Caki2 (cell line): ENCODE results near the gene FNDC3B. TPM values are rescaled to one million over a fixed set of nuclear protein-coding genes. Genes with fewer than 3 reads are reported as not detected.

Experiments used
- DNase-seq: peaks from one replicate; pipeline ENCODE4 v3.0.0-alpha.2; 2015; ENCODE audit warnings: low read depth
- in situ Hi-C: cut with HindIII; loops from 2 replicates; pipeline ENCODE4 v1.10.0; 2016; ENCODE audit warnings: low sequenced_read_pairs, low pct_unique_long_range_greater_than_20kb, mixed read lengths
- total RNA-seq: library from RNA; depleted of rRNA; stranded (reverse); fragments of >200 nt; shearing (Covaris generic); gene quantifications from 2 replicates; pipeline ENCODE4 v1.2.3, GENCODE V29; 2014; ENCODE audit warnings: low replicate concordance

The FNDC3B gene
- total RNA-seq, 1 experiment from 2014 or later, result 77.7 TPM

DNA sequence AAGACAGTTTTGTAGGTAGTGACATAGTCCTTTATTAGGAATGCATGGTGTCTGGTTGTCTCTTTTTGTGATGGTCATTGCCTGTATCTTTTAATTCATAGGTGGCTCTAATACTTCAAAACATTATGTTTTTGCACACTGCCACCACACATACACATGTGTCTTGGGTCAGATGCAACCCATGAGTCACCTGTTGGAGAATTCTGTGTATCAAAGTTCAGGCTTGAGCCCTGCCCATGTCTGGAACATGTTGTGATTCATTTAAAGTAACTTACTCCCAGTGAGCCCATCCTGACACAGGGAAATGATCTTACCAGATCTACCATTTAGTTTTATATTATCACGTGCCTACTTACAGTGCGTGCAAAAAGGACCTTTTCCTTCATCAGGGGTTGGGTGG, 266.2 kb downstream of the FNDC3B start:
- in situ Hi-C loops, result no loop called here
- DNase-seq, result peak; percentile 62

DNA sequence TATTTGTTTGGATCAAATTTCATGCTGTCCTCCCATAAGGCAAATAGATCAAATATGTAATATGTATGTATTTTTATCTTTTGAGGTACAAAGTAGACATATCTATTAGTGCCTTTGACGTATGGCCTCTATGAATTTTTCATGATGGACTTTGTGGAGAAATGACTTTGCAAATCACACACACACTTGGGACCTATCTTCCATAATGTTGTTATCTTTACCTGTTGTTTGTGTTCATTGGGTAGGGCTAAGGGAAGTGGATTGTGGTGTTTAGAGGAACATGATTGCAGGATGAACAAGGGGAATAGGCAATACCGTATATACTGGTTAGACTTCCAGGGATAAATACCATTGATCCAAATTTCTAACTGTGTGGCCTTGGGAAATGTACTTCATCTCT, 266.6 kb downstream of the FNDC3B start:
- DNase-seq, result no peak
- in situ Hi-C loops, result no loop called here

DNA sequence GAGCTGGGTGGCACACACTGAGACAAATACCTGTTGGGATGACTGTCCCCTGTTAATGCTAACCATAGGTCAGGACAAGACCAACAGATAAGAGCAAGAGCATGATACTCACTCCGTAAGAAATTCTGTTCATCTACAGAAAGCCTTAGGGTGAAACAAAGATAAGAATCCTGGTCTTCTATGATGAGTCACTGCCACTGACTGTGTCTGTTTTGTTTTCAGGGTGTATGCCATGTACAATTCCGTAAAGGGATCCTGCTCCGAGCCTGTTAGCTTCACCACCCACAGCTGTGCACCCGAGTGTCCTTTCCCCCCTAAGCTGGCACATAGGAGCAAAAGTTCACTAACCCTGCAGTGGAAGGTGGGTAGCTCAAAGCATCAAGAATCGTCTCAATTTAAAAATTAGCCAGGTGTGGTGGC, 267.8 kb downstream of the FNDC3B start:
- in situ Hi-C loops, result no loop called here
- peak; percentile 75 for DNase-seq

DNA sequence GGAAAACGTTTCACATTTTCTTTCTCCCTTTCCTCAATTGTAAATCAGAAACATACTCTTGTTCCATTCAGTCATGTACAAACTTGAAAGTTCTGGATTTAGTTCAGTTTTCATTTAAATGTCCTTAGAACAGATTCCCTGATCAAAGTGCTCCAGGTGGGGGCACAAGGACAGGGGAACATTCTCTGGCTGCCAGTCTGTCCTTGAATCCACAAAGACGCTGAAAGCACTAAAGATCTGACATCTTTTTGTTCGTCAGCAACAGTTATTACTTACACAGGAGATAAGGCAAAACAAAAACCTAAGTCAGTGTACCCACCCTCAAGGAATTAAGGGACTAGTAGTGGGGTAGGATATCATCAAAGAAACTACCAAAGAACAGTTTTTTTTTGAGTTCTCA, 269.7 kb downstream of the FNDC3B start:
- no peak for DNase-seq
- in situ Hi-C loops, result no loop called here

DNA sequence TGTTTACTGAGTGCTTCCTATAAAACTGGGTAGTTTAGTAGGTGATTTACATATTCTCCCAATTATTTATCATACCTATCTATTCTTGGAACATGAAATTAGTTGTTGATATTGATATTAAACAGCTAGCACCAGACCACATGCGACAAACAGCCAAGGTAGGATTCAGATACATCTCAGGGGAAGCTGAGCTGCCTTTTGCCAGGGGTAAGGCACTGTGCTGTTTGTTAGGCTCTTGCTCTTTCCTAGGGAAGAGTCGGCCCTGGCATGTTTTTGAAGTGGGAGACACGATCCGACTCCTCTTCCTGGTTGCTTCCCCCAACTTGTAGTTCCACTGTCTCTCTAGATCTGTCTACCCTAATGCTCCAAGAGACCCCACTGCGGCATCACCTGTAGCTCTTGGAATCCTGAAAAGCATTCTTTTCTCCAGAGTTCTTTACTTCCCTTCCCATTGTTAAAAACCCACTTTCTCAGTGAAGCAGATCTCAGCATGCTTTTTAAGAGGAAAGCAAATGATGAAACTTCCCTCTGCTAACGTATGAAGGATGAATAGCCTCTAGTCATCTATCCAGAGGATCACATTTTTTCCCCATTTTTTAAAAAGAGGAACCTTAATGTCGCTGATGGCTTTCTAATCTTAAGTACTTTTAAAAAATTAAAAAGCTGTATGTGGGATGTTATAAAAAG, 270.5 kb downstream of the FNDC3B start:
- no peak for DNase-seq
- in situ Hi-C loops, result no loop called here

DNA sequence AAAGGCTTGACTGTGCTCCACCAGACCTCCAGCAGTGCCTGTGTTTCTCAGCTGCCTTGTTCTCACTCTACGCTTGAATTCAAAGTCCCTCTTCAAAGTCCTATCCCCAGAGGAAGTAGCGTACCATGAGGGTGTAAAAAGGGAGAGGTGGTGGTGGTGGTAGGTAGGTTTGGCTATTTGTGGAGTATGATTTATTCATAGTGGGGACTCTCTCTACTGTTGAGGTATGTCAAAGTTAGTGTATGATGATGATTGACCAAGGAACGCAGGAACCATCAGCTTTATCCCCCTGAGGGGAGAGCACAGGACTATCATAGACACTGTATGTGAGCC, 271.0 kb downstream of the FNDC3B start:
- no peak for DNase-seq
- in situ Hi-C loops, result no loop called here

DNA sequence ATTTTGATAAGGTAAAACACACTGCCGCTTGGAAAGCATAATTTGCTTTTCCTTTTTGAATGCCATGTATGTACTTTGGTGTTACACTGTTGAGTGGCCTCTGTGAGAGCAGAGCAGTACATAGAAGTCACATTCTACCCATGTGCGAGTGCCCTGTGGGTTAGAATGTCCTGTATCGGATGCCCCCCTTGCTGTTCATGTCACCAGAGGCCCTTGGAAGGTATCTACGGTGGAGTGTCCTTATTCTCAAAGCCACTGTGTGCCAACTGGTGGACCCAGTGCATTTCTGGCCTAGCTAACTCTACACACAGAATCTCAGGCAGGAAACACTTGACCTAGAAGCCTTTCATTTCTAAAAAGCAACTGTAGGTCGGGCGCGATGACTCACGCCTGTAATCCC, 271.8 kb downstream of the FNDC3B start:
- in situ Hi-C loops, result no loop called here
- no peak for DNase-seq

DNA sequence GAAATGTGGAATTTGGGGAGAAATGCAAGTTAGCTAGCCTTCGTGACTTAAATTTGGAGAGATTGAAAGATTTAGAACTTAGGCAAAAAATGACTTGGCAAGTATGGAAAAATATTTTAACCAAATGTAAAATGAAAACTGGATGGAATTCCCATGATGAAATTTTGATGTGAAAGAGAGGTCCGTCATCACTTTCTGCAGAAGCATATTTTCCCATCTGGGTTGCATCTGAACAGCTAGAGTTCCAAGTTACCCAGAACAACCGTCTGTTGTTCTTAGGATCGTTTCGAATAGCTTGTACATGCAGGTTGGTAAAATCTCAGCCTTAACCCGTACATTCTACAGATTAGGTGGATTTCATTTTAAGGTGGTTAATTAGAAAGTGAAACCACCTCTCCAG, 272.6 kb downstream of the FNDC3B start:
- DNase-seq, result no peak

DNA sequence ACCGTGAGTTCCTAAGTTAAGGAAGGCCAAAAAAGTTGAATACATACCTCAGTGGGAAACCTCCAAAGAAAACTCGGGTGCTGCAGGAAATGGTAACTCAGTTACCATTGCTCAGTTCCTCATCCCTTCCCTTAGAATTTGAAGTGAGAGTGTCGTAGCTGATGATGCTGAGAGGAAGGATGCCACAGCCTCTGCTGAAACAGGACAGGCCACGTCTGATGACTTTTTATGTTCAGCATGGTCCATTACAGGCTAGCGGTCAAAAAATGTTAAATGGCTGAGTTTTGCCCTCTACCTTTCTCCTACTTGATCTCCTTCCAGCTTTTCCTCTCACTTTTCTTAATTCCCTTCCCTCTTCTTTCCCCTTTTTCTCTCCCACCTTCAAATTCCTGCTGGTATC, 273.3 kb downstream of the FNDC3B start:
- in situ Hi-C loops, result no loop called here
- DNase-seq, result no peak

More for the DNA sequence above, 272.6 kb downstream of the FNDC3B start:
- in situ Hi-C loops, result no loop called here

DNA sequence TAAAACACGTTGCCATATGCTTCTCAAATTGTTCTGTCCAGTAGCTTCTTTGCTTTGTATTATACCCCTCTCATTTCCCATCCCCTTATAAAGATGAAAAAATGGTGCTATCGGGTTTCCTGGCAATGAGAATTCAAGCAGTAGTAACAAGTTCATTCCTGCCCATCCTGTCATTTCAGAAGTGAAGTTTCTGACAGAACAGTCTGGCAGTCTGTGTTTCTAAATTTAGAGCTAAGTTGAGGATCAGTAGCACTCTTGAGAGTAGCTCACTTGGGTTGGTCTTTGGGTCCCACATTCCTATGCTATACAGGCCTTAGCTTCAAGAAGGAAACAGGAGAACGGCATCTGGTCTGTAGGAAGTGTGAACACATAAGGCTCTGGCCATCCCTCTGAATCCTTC, 274.3 kb downstream of the FNDC3B start:
- no peak for DNase-seq
- in situ Hi-C loops, result no loop called here

DNA sequence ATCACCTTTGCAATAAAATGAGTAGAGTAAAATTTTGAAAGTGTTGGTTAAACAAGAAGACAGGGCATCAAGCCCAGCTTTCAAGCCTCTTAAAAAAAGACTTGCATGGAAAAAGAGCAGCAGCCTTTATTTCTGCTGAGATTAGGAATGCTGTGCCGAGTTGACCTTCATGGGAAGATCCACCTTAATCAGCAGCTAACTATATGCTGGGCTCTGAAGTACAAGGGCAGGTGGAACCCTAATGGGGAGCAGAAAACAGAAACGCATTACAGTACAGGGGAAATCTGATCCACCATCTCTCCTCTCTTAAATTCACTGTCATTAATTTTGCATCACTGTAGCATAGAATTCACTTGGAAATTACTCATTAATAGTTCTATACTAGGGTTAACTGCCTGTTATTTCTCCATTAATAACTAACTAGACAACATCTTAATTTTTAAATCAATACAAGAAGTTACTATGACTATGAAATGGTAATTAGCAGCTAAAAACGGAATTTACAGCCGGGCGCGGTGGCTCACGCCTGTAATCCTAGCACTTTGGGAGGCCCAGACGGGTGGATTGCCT, 275.3 kb downstream of the FNDC3B start:
- no peak for DNase-seq
- in situ Hi-C loops, result no loop called here

DNA sequence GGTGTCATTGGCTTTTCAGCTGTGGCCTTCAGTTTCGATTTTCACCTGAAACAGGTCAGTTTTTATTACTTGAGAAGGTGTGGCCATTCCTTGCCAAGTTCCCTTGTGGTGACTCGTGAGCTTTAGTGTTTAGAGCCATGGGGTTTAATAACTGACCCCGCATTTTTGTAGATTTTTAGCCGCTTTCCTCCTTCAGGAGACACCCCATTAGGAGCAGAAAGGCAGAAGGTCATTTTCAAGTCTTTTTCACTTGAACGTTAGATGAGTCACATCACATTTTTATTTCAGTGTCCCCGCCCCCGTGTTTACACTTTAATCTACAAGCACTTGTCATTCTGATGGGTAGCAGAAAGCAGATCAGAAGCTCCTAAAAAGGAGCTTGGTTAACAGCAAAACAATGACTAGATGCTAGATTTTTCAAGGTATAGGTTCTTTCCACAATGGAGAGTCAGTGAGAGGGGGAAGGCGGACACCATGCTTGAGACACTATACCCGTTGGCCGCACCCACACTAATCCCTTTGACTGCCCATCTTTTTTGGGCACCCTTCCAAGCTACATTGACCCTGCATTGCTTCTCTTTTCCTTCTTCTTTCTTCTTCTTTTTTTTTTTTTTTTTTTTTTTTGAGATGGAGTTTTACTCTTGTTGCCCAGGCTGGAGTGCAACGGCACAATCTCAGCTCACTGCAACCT, 276.2 kb downstream of the FNDC3B start:
- in situ Hi-C loops, result no loop called here
- DNase-seq, result peak; percentile 81

DNA sequence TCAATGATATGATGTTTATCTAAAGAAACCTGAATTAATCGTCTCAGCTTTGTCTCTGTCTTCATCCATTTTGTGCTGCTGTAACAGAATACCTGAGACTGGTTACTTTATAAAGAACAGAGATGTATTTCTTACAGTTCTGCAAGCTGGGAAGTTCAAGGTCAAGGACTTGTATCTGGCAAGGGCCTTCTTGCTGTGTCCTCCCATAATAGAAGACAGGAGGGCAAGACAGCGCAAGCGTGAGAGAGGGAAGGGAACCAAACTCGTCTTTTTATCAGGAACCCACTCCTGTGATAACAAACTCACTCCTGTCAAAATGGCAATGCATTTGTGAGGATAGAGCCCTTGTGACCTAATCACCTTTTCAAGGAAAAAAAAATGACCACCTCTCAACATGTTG, 277.4 kb downstream of the FNDC3B start:
- DNase-seq, result no peak
- in situ Hi-C loops, result no loop called here

DNA sequence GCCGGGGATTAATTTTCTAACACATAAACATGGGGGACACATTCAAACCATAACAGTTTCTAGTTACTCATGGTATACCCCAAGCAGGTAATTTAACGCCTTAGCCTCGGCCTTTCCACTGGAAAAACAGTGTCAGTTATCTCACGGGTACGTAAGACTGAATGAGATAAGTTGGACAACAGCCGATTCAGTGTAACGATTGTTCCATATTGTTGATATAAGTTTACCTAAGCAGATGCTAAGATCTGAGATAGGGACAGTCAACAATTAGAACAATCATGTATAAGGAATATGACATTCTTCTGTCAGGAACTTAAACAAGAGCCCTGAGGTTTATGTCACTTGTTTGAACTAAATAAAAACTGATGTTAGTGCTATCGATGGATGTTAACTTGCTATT, 278.1 kb downstream of the FNDC3B start:
- DNase-seq, result no peak
- in situ Hi-C loops, result no loop called here

DNA sequence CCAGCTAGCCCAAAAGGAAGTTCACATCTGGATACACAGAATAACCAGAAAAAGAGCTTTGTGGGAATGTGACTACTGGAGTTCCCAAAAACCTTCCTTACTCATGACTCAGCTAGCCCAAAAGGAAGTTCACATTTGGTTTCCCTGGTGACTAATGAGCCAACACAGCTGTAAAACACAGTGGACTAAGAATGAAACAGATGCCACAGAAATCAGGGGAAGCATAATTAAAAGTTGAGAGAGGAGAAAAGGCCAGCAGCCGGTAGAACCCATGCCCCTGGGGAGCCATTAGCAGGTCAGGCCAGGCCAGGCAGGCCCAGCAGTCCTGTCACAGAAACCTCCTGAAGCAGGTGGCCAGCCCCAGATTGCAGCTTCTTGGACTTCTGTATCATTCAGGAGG, 278.6 kb downstream of the FNDC3B start:
- DNase-seq, result peak; percentile 73
- in situ Hi-C loops, result no loop called here

DNA sequence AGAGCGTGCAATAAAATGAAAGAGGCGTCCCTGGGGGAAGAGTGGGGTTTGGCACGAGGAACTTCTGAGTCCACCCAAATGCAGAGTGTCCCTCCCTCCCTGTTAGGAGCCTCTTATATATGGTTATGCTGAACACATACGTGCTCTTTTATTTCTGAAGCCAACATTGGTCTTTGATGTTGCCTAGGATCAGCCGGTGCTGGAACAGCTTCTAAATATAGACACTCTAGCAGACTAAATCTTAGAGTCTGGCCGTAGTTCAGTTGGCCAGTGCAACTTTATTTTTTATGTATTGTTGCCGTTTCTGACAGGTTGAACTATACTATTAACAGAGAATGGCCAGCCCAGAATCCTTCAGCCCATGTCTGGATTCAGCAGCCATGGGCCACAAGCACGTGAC, 280.2 kb downstream of the FNDC3B start:
- in situ Hi-C loops, result no loop called here
- no peak for DNase-seq

DNA sequence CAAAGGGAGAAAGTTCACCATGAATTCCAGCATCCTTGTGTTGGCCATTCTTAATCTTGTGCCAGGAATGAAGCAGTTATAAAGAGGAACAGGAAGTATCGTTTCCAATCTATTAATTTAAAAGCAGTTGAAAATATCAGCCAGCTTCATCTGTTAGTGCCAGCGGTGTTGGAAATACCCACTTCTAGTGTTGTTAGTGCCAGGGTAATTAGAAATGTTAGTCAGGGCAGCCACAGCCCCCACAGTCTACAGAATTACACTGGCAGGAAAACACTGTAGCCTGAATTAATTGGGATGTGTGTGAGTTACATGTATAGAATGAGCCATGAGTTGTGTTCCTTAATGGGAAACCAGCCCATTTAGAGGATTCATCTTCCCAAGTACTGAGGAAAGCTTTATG, 281.1 kb downstream of the FNDC3B start:
- in situ Hi-C loops, result no loop called here
- DNase-seq, result no peak

DNA sequence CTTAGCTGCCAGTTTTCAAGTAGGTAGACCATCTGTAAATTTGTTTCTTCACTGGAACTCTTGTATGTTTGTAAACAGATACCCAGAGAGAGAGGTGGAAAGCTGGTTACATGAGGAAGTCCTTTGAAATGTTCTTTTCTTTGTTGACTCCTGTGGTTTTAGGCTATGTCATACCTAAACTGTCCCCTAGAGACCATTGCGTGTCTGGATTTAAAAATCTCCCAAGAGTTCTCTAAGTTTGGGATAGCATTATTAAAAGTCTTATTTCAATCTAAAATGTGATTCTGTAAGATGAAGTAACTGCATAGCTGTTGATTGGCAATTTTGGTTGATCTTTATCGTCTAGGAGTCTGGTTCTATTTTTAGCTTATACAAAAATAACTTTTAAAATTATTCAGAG, 281.7 kb downstream of the FNDC3B start:
- DNase-seq, result no peak
- in situ Hi-C loops, result no loop called here

DNA sequence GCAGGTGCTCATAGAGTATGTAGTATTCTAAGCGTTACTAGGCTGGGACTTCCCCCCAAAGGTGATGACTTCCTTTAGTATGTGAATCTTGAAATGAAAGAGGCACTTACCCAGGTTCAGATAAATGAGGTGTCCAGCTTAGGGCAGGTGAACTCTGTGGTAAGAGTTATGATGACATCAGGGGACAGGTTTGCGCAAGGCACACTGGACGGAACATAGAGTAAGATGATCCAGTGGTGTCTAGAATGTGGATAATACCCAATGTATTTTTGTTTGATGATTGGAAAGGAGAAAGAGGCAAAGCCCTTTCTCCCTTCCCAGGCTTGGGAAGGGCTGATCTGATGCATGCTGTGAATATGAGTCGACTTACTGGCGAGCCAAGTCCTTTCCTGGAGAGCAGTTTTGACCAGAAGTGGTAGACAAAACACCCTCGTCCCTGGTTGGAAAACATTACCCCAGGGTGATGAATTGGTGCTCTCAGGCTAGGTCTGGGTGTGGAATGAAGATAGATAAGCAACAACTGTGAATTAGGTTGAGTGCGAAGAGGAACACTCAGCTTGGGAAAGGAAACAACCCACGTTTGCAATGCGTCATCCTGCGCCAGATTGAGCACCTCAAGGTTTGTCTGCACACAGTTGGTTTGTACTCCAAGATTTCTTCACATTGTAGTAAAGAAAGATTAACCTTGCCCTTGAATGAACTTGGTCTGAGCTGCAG, 284.7 kb downstream of the FNDC3B start:
- peak; percentile 30 for DNase-seq
- in situ Hi-C loops, result no loop called here
